AG04450 (cell line): ENCODE results near the gene BMERB1. TPM values are rescaled to one million over a fixed set of nuclear protein-coding genes. Genes with fewer than 3 reads are reported as not detected.

Source experiments
- CTCF ChIA-PET: fragments of 300-600, 350-600 bp; formaldehyde crosslinking; extraction: SDS; loops from one replicate; lab custom pipeline; 2022; ENCODE audit warnings: antibody characterized with exemption, inconsistent platforms; lab: Charles Lee
- POLR2A ChIA-PET: fragments of 350-600 bp; formaldehyde crosslinking; extraction: SDS; loops from one replicate; lab custom pipeline; 2021; ENCODE audit warnings: antibody characterized with exemption, inconsistent platforms; lab: Yijun Ruan, JAX
- DNase-seq: peaks from one replicate; pipeline ENCODE4 v3.0.0-alpha.2; 2011; ENCODE audit warnings: low read depth, low spot score
- H3K27ac ChIP-seq: one replicate; pipeline ENCODE4 v1.5.1; 2012; ENCODE audit warnings: low read depth, low read length, control low read depth
- H3K27me3 ChIP-seq: one replicate; pipeline ENCODE4 v1.6.0; 2012; ENCODE audit warnings: low read length; ENCODE audit not compliant: control insufficient read depth, insufficient read depth
- H3K4me3 ChIP-seq: 2 replicates; pipeline ENCODE4 v1.5.1; 2011; ENCODE audit warnings: mild to moderate bottlenecking, low read depth, low read length, control low read depth
- H3K9me3 ChIP-seq: 2 replicates; pipeline ENCODE4 v1.5.1; 2012; ENCODE audit warnings: low read length; ENCODE audit not compliant: control insufficient read depth, insufficient read depth
- CTCF ChIP-seq: IDR thresholded peaks from 2 replicates; pipeline ENCODE4 v1.5.1; 2011; ENCODE audit warnings: low read depth, low read length, control low read depth, inconsistent platforms
- polyA plus RNA-seq: library from polyadenylated mRNA; depleted of rRNA; stranded (reverse); fragments of >200 nt; gene quantifications from 2 replicates; pipeline ENCODE4 v1.2.3, GENCODE V29; 2011

The BMERB1 gene
- polyA plus RNA-seq, 1 experiment, result 43.9 TPM

DNA sequence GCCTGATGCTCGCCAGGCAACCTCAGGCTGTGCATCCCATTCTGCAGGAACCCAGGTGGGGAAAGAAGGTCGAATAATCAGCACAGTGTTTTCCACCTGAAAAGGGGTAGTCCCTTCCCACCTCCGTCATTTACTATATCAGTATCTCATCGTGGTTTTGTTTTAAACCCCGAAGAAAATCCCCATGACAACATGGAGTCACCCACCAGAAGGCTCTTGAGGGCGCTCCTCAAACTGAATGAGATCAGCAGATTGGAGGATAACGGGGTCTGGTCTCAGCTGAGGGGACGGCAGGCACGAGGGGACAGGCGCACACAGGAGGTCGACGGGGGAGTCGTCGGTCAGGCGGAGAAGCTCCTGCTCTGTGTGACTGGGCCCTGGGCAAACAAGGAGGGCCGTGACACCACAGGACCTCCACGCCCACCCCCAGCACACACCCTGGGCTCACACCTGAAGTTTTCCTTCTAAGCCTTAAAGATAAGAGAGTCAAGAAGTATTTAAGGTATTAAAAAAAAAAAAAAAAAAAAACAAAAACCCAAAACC lies 164.3 kb downstream of the BMERB1 start:
- Histone ChIP-seq H3K9me3 (no peaks in the 10 kb centered on the region), H3K27ac (no peak overlapping the region), H3K4me3 (no peak overlapping the region), H3K27me3 (no peaks in the 10 kb centered on the region)
- TF ChIP-seq CTCF, result no peak
- POLR2A ChIA-PET, result no interaction called here
- CTCF ChIA-PET, result interaction anchor here (0.9 kb wide), 1 partner anchor 84 kb away, joined by 5 read pairs; no protein-coding TSS in a partner anchor
- no peak for DNase-seq

GRCh38 chr16:15599303-15600070 lies 165.1 kb downstream of the BMERB1 start:
- no peaks in the 10 kb centered on the region for H3K27me3 ChIP-seq
- no peak overlapping the region for H3K27ac ChIP-seq
- DNase-seq, result no peak
- no peaks in the 10 kb centered on the region for H3K9me3 ChIP-seq
- ChIA-PET POLR2A (no interaction called here), CTCF (interaction anchor here (0.9 kb wide), 1 partner anchor 83 kb away, joined by 5 read pairs; no protein-coding TSS in a partner anchor)
- TF ChIP-seq CTCF, result no peak
- no peak overlapping the region for H3K4me3 ChIP-seq

- no peak for DNase-seq
- TF ChIP-seq CTCF, result no peak
- ChIA-PET POLR2A (no interaction called here), CTCF (no interaction called here)
- Histone ChIP-seq H3K27ac (no peak overlapping the region), H3K9me3 (no peaks in the 10 kb centered on the region), H3K4me3 (no peak overlapping the region), H3K27me3 (no peaks in the 10 kb centered on the region)
Measured at GRCh38 chr16:15601212-15601879, 167.0 kb downstream of the BMERB1 start.

- no peak for DNase-seq
- POLR2A ChIA-PET, result no interaction called here
- Histone ChIP-seq H3K27me3 (no peaks in the 10 kb centered on the region), H3K9me3 (no peaks in the 10 kb centered on the region), H3K27ac (no peak overlapping the region), H3K4me3 (no peak overlapping the region)
- CTCF ChIA-PET, result no interaction called here
- no peak for TF ChIP-seq CTCF
Measured at GRCh38 chr16:15602285-15603044, 168.1 kb downstream of the BMERB1 start.
